ENCODE data around the gene FBRSL1.
A peak's percentile ranks its signal among the peaks of the same experiment; 100 is the strongest.

The FBRSL1 gene

GRCh38 chr12:132454933-132455418 lies 35.0 kb upstream of the FBRSL1 start:
- H3K18ac ChIP-seq (ENCODE audit: low read length) = peak overlapping the region; percentile 88
- H3K14ac ChIP-seq (ENCODE audit: low read length) = peak overlapping the region; percentile 94
- peak overlapping the region; percentile 44 for H3K23ac ChIP-seq (ENCODE audit: low read depth, low read length, poor library complexity)
- no peak overlapping the region for H3K27ac ChIP-seq (replicated peaks; ENCODE audit: low read length)
- no peak overlapping the region for H3K4me2 ChIP-seq (ENCODE audit: insufficient read depth, low read length, poor library complexity, severe bottlenecking)
- H3K4me1 ChIP-seq (ENCODE audit: control insufficient read depth in 2 of 2, insufficient read depth in 1 of 2, low read depth in 1 of 2, low read length in 2 of 2) = peaks cover 0 to 37% of the 10 kb centered on the region in 2 donors
- no peak overlapping the region for H2BK120ac ChIP-seq (ENCODE audit: low read depth, low read length)
- peak overlapping the region in 1 of 2 donors; percentile 61 for H3K4me3 ChIP-seq (ENCODE audit: low read length in 2 of 2)
- H3K36me3 ChIP-seq (replicated peaks in 1 of 2; ENCODE audit: control insufficient read depth in 2 of 2, insufficient read depth in 2 of 2, low read length in 2 of 2) = no peaks in the 10 kb centered on the region
- peaks cover 0 to 48% (median 5%) of the 10 kb centered on the region in 3 experiments for H3K27me3 ChIP-seq (ENCODE audit: control insufficient read depth in 3 of 3, insufficient read depth in 3 of 3, low read depth in 1 of 3, low read length in 3 of 3)
- H3K9ac ChIP-seq (ENCODE audit: low read depth, low read length, poor library complexity) = peak overlapping the region; percentile 54
- peak overlapping the region; percentile 77 for H2BK15ac ChIP-seq (ENCODE audit: low read length)
- peak overlapping the region; percentile 77 for H2BK12ac ChIP-seq (ENCODE audit: low read length)
- no peak for DNase-seq (ENCODE audit: low spot score)
- peaks cover 0 to 7% of the 10 kb centered on the region in 2 donors for H3K9me3 ChIP-seq (replicated peaks in 1 of 2; ENCODE audit: control insufficient read depth in 2 of 2, insufficient read depth in 1 of 2, low read depth in 1 of 2, low read length in 2 of 2)
- peak overlapping the region; percentile 69 for H2BK5ac ChIP-seq (ENCODE audit: low read length)
- H4K8ac ChIP-seq (ENCODE audit: low read depth, low read length) = no peak overlapping the region
- H2AK5ac ChIP-seq (ENCODE audit: low read depth, low read length) = peak overlapping the region; percentile 85
- H3K4ac ChIP-seq (ENCODE audit: low read length) = peak overlapping the region; percentile 42
- WGBS, 2 donors (ENCODE audit: extremely low coverage in 2 of 2, insufficient read length in 2 of 2, insufficient replicate concordance in 1 of 2) = no CpG with 5 or more reads among the region's 10 CpGs
- H2AFZ ChIP-seq (ENCODE audit: low read length) = no peak overlapping the region
- peaks cover 6% of the 10 kb centered on the region for H3K79me1 ChIP-seq (ENCODE audit: low read depth, low read length)
- H4K91ac ChIP-seq (ENCODE audit: low read depth, low read length, poor library complexity) = no peak overlapping the region

- Histone ChIP-seq H3K4me2 (ENCODE audit: insufficient read depth, low read length, poor library complexity, severe bottlenecking) (no peak overlapping the region), H3K18ac (ENCODE audit: low read length) (no peak overlapping the region), H3K4ac (ENCODE audit: low read length) (peak overlapping the region; percentile 39), H2AK5ac (ENCODE audit: low read depth, low read length) (no peak overlapping the region), H3K79me1 (ENCODE audit: low read depth, low read length) (peaks cover 6% of the 10 kb centered on the region), H2BK120ac (ENCODE audit: low read depth, low read length) (no peak overlapping the region), H3K4me1 (ENCODE audit: control insufficient read depth in 2 of 2, insufficient read depth in 1 of 2, low read depth in 1 of 2, low read length in 2 of 2) (peaks cover 0 to 37% of the 10 kb centered on the region in 2 donors), H2AFZ (ENCODE audit: low read length) (no peak overlapping the region), H3K27me3 (ENCODE audit: control insufficient read depth in 3 of 3, insufficient read depth in 3 of 3, low read depth in 1 of 3, low read length in 3 of 3) (peaks cover 0 to 42% (median 5%) of the 10 kb centered on the region in 3 experiments), H3K36me3 (replicated peaks in 1 of 2; ENCODE audit: control insufficient read depth in 2 of 2, insufficient read depth in 2 of 2, low read length in 2 of 2) (no peaks in the 10 kb centered on the region), H2BK12ac (ENCODE audit: low read length) (no peak overlapping the region), H2BK5ac (ENCODE audit: low read length) (no peak overlapping the region), H3K14ac (ENCODE audit: low read length) (peak overlapping the region; percentile 94), H3K4me3 (ENCODE audit: low read length in 2 of 2) (peak overlapping the region in 1 of 2 donors; percentile 61), H3K9ac (ENCODE audit: low read depth, low read length, poor library complexity) (peak overlapping the region; percentile 54), H2BK15ac (ENCODE audit: low read length) (no peak overlapping the region), H4K8ac (ENCODE audit: low read depth, low read length) (peak overlapping the region; percentile 94), H3K27ac (replicated peaks; ENCODE audit: low read length) (no peak overlapping the region), H3K9me3 (replicated peaks in 1 of 2; ENCODE audit: control insufficient read depth in 2 of 2, insufficient read depth in 1 of 2, low read depth in 1 of 2, low read length in 2 of 2) (peaks cover 0 to 7% of the 10 kb centered on the region in 2 donors), H4K91ac (ENCODE audit: low read depth, low read length, poor library complexity) (no peak overlapping the region), H3K23ac (ENCODE audit: low read depth, low read length, poor library complexity) (peak overlapping the region; percentile 66)
- DNase-seq (ENCODE audit: low spot score) = no peak
- WGBS, 2 donors (ENCODE audit: extremely low coverage in 2 of 2, insufficient read length in 2 of 2, insufficient replicate concordance in 1 of 2) = no CpG with 5 or more reads among the region's 15 CpGs
Observed at GRCh38 chr12:132455565-132455964, 34.4 kb upstream of the FBRSL1 start.

GRCh38 chr12:132456186-132456943 lies 33.6 kb upstream of the FBRSL1 start:
- H3K14ac ChIP-seq (ENCODE audit: low read length) = peak overlapping the region; percentile 1
- peaks cover 0 to 37% of the 10 kb centered on the region in 2 donors for H3K4me1 ChIP-seq (ENCODE audit: control insufficient read depth in 2 of 2, insufficient read depth in 1 of 2, low read depth in 1 of 2, low read length in 2 of 2)
- peaks cover 0 to 9% of the 10 kb centered on the region in 2 donors for H3K9me3 ChIP-seq (replicated peaks in 1 of 2; ENCODE audit: control insufficient read depth in 2 of 2, insufficient read depth in 1 of 2, low read depth in 1 of 2, low read length in 2 of 2)
- peak overlapping the region; percentile 90 for H2BK15ac ChIP-seq (ENCODE audit: low read length)
- no peak overlapping the region for H3K9ac ChIP-seq (ENCODE audit: low read depth, low read length, poor library complexity)
- no CpG with 5 or more reads among the region's 28 CpGs for WGBS, 2 donors (ENCODE audit: extremely low coverage in 2 of 2, insufficient read length in 2 of 2, insufficient replicate concordance in 1 of 2)
- H3K23ac ChIP-seq (ENCODE audit: low read depth, low read length, poor library complexity) = peak overlapping the region; percentile 17
- no peak overlapping the region for H4K91ac ChIP-seq (ENCODE audit: low read depth, low read length, poor library complexity)
- H3K36me3 ChIP-seq (replicated peaks in 1 of 2; ENCODE audit: control insufficient read depth in 2 of 2, insufficient read depth in 2 of 2, low read length in 2 of 2) = no peaks in the 10 kb centered on the region
- no peak overlapping the region for H3K27ac ChIP-seq (replicated peaks; ENCODE audit: low read length)
- no peak for DNase-seq (ENCODE audit: low spot score)
- peaks cover 6% of the 10 kb centered on the region for H3K79me1 ChIP-seq (ENCODE audit: low read depth, low read length)
- no peak overlapping the region for H2BK5ac ChIP-seq (ENCODE audit: low read length)
- H3K4me3 ChIP-seq (ENCODE audit: low read length in 2 of 2) = peak overlapping the region in 1 of 2 donors; percentile 61
- no peak overlapping the region for H3K4ac ChIP-seq (ENCODE audit: low read length)
- peaks cover 0 to 34% (median 5%) of the 10 kb centered on the region in 3 experiments for H3K27me3 ChIP-seq (ENCODE audit: control insufficient read depth in 3 of 3, insufficient read depth in 3 of 3, low read depth in 1 of 3, low read length in 3 of 3)
- peak overlapping the region; percentile 76 for H2BK12ac ChIP-seq (ENCODE audit: low read length)
- peak overlapping the region; percentile 48 for H4K8ac ChIP-seq (ENCODE audit: low read depth, low read length)
- H2AK5ac ChIP-seq (ENCODE audit: low read depth, low read length) = peak overlapping the region; percentile 99
- H3K18ac ChIP-seq (ENCODE audit: low read length) = peak overlapping the region; percentile 91
- H2AFZ ChIP-seq (ENCODE audit: low read length) = no peak overlapping the region
- H2BK120ac ChIP-seq (ENCODE audit: low read depth, low read length) = peak overlapping the region; percentile 35
- H3K4me2 ChIP-seq (ENCODE audit: insufficient read depth, low read length, poor library complexity, severe bottlenecking) = no peak overlapping the region

- no CpG with 5 or more reads among the region's 38 CpGs for WGBS, 2 donors (ENCODE audit: extremely low coverage in 2 of 2, insufficient read length in 2 of 2, insufficient replicate concordance in 1 of 2)
- H3K23ac ChIP-seq (ENCODE audit: low read depth, low read length, poor library complexity) = peak overlapping the region; percentile 17
- H2BK5ac ChIP-seq (ENCODE audit: low read length) = no peak overlapping the region
- H3K27me3 ChIP-seq (ENCODE audit: control insufficient read depth in 3 of 3, insufficient read depth in 3 of 3, low read depth in 1 of 3, low read length in 3 of 3) = peaks cover 0 to 28% (median 5%) of the 10 kb centered on the region in 3 experiments
- no peak overlapping the region for H4K8ac ChIP-seq (ENCODE audit: low read depth, low read length)
- peaks cover 0 to 37% of the 10 kb centered on the region in 2 donors for H3K4me1 ChIP-seq (ENCODE audit: control insufficient read depth in 2 of 2, insufficient read depth in 1 of 2, low read depth in 1 of 2, low read length in 2 of 2)
- peaks cover 0 to 9% of the 10 kb centered on the region in 2 donors for H3K9me3 ChIP-seq (replicated peaks in 1 of 2; ENCODE audit: control insufficient read depth in 2 of 2, insufficient read depth in 1 of 2, low read depth in 1 of 2, low read length in 2 of 2)
- no peak overlapping the region for H3K4me2 ChIP-seq (ENCODE audit: insufficient read depth, low read length, poor library complexity, severe bottlenecking)
- H3K14ac ChIP-seq (ENCODE audit: low read length) = no peak overlapping the region
- peak overlapping the region; percentile 88 for H2AK5ac ChIP-seq (ENCODE audit: low read depth, low read length)
- H3K4ac ChIP-seq (ENCODE audit: low read length) = no peak overlapping the region
- no peak overlapping the region for H2AFZ ChIP-seq (ENCODE audit: low read length)
- H2BK12ac ChIP-seq (ENCODE audit: low read length) = peak overlapping the region; percentile 76
- peak overlapping the region; percentile 91 for H3K18ac ChIP-seq (ENCODE audit: low read length)
- H3K9ac ChIP-seq (ENCODE audit: low read depth, low read length, poor library complexity) = no peak overlapping the region
- H3K36me3 ChIP-seq (replicated peaks in 1 of 2; ENCODE audit: control insufficient read depth in 2 of 2, insufficient read depth in 2 of 2, low read length in 2 of 2) = no peaks in the 10 kb centered on the region
- no peak overlapping the region for H4K91ac ChIP-seq (ENCODE audit: low read depth, low read length, poor library complexity)
- no peak overlapping the region for H3K27ac ChIP-seq (replicated peaks; ENCODE audit: low read length)
- no peak overlapping the region for H2BK120ac ChIP-seq (ENCODE audit: low read depth, low read length)
- no peak for DNase-seq (ENCODE audit: low spot score)
- peak overlapping the region; percentile 90 for H2BK15ac ChIP-seq (ENCODE audit: low read length)
- H3K4me3 ChIP-seq (ENCODE audit: low read length in 2 of 2) = no peak overlapping the region
- H3K79me1 ChIP-seq (ENCODE audit: low read depth, low read length) = peaks cover 6% of the 10 kb centered on the region
Observed at GRCh38 chr12:132456944-132457495, 32.9 kb upstream of the FBRSL1 start.
